ENCODE data around the gene THAP10. TPM values are rescaled to one million over a fixed set of nuclear protein-coding genes. Genes with fewer than 3 reads are reported as not detected.

The THAP10 gene
- 1.5 and 2.0 TPM in 2 replicates for total RNA-seq

GRCh38 chr15:70892002-70892911, at the start of gene THAP10, which contains the start of gene LRRC49:
Gene THAP10, minus strand, starts transcription at chr15:70892433. Its CDS starts 161 bp downstream, at chr15:70892272.
Gene LRRC49, plus strand, starts transcription at chr15:70892826. Its CDS starts 69 bp downstream, at chr15:70892895.

GRCh38 chr15:70853973-70854665, 38.1 kb downstream of the THAP10 start, which contains the start of gene LARP6:
Gene LARP6, minus strand, starts transcription at chr15:70854157. Its CDS starts 69 bp downstream, at chr15:70854088.

Other genes with a start within 250 kb of the THAP10 start
- gene UACA, start 128.9 kb downstream of the THAP10 start, total RNA-seq, result 17.3 and 44.4 TPM in 2 replicates
- 17.9 and 20.8 TPM in 2 replicates for gene LARP6, start 38.3 kb downstream of the THAP10 start, total RNA-seq
- gene LRRC49, start 393 bp upstream of the THAP10 start, total RNA-seq, result 6.5 and 6.7 TPM in 2 replicates
- 44.8 and 67.5 TPM in 2 replicates for gene THSD4, start 223.0 kb upstream of the THAP10 start, total RNA-seq